ENCODE data around the gene GPN1. TPM values are rescaled to one million over a fixed set of nuclear protein-coding genes. Genes with fewer than 3 reads are reported as not detected.

GPN1 gene
- total RNA-seq, 1 experiment from 2014 or later: 35.9 TPM

DNA sequence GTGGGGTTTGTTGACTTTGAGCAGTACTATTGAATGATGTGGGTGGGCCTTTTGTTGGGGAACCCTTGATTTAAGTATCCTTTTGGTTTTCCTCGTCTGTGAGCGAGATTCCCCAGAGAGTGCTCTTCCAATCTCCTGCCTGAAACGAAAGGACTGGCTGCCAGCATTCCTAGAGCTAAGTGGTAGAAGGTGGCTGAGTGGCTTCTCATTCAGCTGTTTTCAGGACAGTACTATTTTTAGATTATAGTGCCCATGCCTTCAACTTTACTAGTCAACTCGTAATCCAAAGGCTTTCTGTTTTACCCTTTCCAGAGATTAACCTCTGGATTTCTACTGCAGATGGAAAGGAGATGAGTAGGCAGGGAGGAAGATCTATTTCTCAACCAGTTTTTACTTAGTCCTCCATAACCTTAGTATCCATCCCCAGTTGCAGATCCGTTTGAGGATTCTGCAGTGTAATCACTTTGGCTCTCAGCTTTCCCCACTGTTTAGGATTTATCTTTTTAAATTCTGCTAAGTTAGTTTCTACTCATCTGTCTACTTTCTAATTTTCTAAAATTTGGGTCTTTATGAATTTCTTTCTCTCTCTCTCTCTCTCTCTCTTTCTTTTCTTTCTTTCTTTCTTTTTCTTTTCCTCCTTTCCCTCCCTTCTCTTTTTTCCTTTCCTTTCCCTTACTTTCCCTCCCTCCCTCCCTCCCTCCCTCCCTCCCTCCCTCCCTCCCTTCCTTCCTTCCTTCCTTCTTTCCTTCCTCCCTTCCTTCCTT lies 44.1 kb downstream of the GPN1 start (continued):
- TF ChIP-seq, protein P1, sequence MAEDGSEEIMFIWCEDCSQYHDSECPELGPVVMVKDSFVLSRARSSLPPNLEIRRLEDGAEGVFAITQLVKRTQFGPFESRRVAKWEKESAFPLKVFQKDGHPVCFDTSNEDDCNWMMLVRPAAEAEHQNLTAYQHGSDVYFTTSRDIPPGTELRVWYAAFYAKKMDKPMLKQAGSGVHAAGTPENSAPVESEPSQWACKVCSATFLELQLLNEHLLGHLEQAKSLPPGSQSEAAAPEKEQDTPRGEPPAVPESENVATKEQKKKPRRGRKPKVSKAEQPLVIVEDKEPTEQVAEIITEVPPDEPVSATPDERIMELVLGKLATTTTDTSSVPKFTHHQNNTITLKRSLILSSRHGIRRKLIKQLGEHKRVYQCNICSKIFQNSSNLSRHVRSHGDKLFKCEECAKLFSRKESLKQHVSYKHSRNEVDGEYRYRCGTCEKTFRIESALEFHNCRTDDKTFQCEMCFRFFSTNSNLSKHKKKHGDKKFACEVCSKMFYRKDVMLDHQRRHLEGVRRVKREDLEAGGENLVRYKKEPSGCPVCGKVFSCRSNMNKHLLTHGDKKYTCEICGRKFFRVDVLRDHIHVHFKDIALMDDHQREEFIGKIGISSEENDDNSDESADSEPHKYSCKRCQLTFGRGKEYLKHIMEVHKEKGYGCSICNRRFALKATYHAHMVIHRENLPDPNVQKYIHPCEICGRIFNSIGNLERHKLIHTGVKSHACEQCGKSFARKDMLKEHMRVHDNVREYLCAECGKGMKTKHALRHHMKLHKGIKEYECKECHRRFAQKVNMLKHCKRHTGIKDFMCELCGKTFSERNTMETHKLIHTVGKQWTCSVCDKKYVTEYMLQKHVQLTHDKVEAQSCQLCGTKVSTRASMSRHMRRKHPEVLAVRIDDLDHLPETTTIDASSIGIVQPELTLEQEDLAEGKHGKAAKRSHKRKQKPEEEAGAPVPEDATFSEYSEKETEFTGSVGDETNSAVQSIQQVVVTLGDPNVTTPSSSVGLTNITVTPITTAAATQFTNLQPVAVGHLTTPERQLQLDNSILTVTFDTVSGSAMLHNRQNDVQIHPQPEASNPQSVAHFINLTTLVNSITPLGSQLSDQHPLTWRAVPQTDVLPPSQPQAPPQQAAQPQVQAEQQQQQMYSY (CRISPR knock-in tag; IDR thresholded peaks at IDR 0.05): no peak

DNA sequence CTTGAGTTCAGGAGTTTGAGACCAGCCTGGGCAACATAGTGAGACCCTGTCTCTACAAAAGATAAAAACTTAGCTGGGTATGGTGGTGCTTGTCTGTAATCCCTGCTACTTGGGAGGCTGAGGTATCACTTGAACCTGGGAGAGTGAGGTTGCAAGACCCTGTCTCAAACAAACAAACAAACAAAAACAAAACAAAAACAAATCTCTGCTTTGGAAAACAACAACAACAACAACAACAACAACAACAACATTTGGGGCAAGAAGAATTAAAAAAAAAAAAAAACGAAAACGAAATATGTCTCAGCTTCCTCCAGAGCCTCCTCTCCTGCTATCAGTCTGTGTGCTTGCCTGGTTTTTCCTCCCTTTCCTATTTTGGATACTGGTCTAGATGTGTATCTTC lies 51.7 kb downstream of the GPN1 start:
- TF ChIP-seq GTF2I (CRISPR knock-in tag; conservative IDR thresholded peaks at IDR 0.05): no peak
- TF ChIP-seq CREM (CRISPR knock-in tag; IDR thresholded peaks at IDR 0.05): no peak
- TF ChIP-seq ZBTB21 (CRISPR knock-in tag; IDR thresholded peaks at IDR 0.05; ENCODE audit: borderline replicate concordance): no peak
- no peak for TF ChIP-seq RORB (CRISPR knock-in tag; IDR thresholded peaks at IDR 0.05)
- no peak for TF ChIP-seq MAX (CRISPR knock-in tag; IDR thresholded peaks at IDR 0.05)
- no peak for TF ChIP-seq ZNF232 (CRISPR knock-in tag; IDR thresholded peaks at IDR 0.05)
- no peak for TF ChIP-seq ATF2 (CRISPR knock-in tag; IDR thresholded peaks at IDR 0.05; ENCODE audit: borderline replicate concordance, low read depth)
- no peak for TF ChIP-seq PRRX2 (CRISPR knock-in tag; IDR thresholded peaks at IDR 0.05)
- no peak for TF ChIP-seq JUN (CRISPR knock-in tag; IDR thresholded peaks at IDR 0.05)
- TF ChIP-seq ZBTB43 (CRISPR knock-in tag; IDR thresholded peaks at IDR 0.05): no peak
- no peak for TF ChIP-seq ZNF396 (CRISPR knock-in tag; IDR thresholded peaks at IDR 0.05; ENCODE audit: borderline replicate concordance)
- TF ChIP-seq GABPB1 (CRISPR knock-in tag; IDR thresholded peaks at IDR 0.05): no peak
- no peak for TF ChIP-seq NFE2L1 (CRISPR knock-in tag; IDR thresholded peaks at IDR 0.05)
- TF ChIP-seq, protein P2, sequence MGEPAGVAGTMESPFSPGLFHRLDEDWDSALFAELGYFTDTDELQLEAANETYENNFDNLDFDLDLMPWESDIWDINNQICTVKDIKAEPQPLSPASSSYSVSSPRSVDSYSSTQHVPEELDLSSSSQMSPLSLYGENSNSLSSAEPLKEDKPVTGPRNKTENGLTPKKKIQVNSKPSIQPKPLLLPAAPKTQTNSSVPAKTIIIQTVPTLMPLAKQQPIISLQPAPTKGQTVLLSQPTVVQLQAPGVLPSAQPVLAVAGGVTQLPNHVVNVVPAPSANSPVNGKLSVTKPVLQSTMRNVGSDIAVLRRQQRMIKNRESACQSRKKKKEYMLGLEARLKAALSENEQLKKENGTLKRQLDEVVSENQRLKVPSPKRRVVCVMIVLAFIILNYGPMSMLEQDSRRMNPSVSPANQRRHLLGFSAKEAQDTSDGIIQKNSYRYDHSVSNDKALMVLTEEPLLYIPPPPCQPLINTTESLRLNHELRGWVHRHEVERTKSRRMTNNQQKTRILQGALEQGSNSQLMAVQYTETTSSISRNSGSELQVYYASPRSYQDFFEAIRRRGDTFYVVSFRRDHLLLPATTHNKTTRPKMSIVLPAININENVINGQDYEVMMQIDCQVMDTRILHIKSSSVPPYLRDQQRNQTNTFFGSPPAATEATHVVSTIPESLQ (CRISPR knock-in tag; IDR thresholded peaks at IDR 0.05): no peak
- no peak for TF ChIP-seq ZNF317 (CRISPR knock-in tag; IDR thresholded peaks at IDR 0.05; ENCODE audit: borderline replicate concordance, low read depth)
- TF ChIP-seq TP53 (CRISPR knock-in tag; IDR thresholded peaks at IDR 0.05): no peak
- no peak for TF ChIP-seq ATF1 (CRISPR knock-in tag; IDR thresholded peaks at IDR 0.05)
- H3K9me3 Mint-ChIP-seq: no peaks in the 10 kb centered on the region
- no peak overlapping the region for H3K27ac Mint-ChIP-seq
- no peak for DNase-seq (ENCODE audit: low spot score)
- ChIA-PET CTCF (interaction anchor here (0.7 kb wide), 1 partner anchor 31 kb away, joined by 4 read pairs; no protein-coding TSS in a partner anchor), POLR2A (no interaction called here)
- H3K27me3 Mint-ChIP-seq (ENCODE audit: low read depth): no peaks in the 10 kb centered on the region
- H3K4me3 Mint-ChIP-seq: no peak overlapping the region
- ATAC-seq: no peak
- H3K36me3 Mint-ChIP-seq: peaks cover 25% of the 10 kb centered on the region
- no peaks in the 10 kb centered on the region for H3K4me1 Mint-ChIP-seq
